GM23338 (cell line): ENCODE measurements around the gene SORBS1. TPM values are rescaled to one million over a fixed set of nuclear protein-coding genes. Genes with fewer than 3 reads are reported as not detected.

Source experiments
- ATAC-seq: fragments of 200-7000 bp; cut with Tn5 transposase; 3 replicates; pipeline ENCODE4 v1.9.1; 2020
- DNase-seq: peaks from one replicate; pipeline ENCODE4 v3.0.0-alpha.2; 2015; ENCODE audit warnings: low spot score
- H2AFZ ChIP-seq: fragments of 200-600 bp; sonication (generic); 2 replicates; pipeline ENCODE4 v1.8.0; 2016; ENCODE audit warnings: antibody characterized with exemption, mild to moderate bottlenecking, moderate library complexity
- H3F3A ChIP-seq: fragments of 200-600 bp; sonication (generic); replicated peaks from 2 replicates; pipeline ENCODE4 v1.8.0; 2017; ENCODE audit warnings: antibody characterized with exemption, mixed run types, low read depth
- H3K27ac ChIP-seq: fragments of 200-600 bp; sonication (generic); 2 replicates; pipeline ENCODE4 v1.6.1; 2016; ENCODE audit warnings: low read depth
- H3K27me3 ChIP-seq: fragments of 200-600 bp; sonication (generic); 2 replicates; pipeline ENCODE4 v1.8.0; 2016; ENCODE audit warnings: mild to moderate bottlenecking, mixed run types, moderate library complexity; ENCODE audit not compliant: insufficient read depth
- H3K36me3 ChIP-seq: fragments of 200-600 bp; sonication (generic); 2 replicates; pipeline ENCODE4 v1.8.0; 2016; ENCODE audit warnings: mild to moderate bottlenecking; ENCODE audit not compliant: insufficient read depth
- H3K4me1 ChIP-seq: fragments of 200-600 bp; sonication (generic); 2 replicates; pipeline ENCODE4 v1.8.0; 2016; ENCODE audit warnings: mild to moderate bottlenecking, moderate library complexity; ENCODE audit not compliant: insufficient read depth
- H3K4me2 ChIP-seq: fragments of 200-600 bp; sonication (generic); 2 replicates; pipeline ENCODE4 v1.7.1; 2017; ENCODE audit warnings: mixed run types
- H3K4me3 ChIP-seq: fragments of 200-600 bp; sonication (generic); 2 replicates; pipeline ENCODE4 v1.6.1; 2016; ENCODE audit warnings: mixed run types
- H3K79me2 ChIP-seq: fragments of 200-600 bp; sonication (generic); replicated peaks from 2 replicates; pipeline ENCODE4 v1.8.0; 2017; ENCODE audit warnings: mild to moderate bottlenecking; ENCODE audit not compliant: insufficient read depth
- H3K9me2 ChIP-seq: fragments of 200-600 bp; sonication (generic); 2 replicates; pipeline ENCODE4 v1.8.0; 2017; ENCODE audit not compliant: insufficient read depth
- H4K20me1 ChIP-seq: fragments of 200-600 bp; sonication (generic); replicated peaks from 2 replicates; pipeline ENCODE4 v1.8.0; 2017; ENCODE audit warnings: mild to moderate bottlenecking; ENCODE audit not compliant: insufficient read depth
- H3K27ac Mint-ChIP-seq: 2 replicates; pipeline ENCODE4 v1.8.0; 2020; ENCODE audit warnings: inconsistent platforms, mild to moderate bottlenecking, moderate library complexity, mixed read lengths
- H3K27me3 Mint-ChIP-seq: 3 replicates; pipeline ENCODE4 v1.8.0; 2022; ENCODE audit warnings: low read depth, mild to moderate bottlenecking, moderate library complexity, mixed read lengths, inconsistent platforms; ENCODE audit not compliant: insufficient read depth, poor library complexity
- H3K36me3 Mint-ChIP-seq: 3 replicates; pipeline ENCODE4 v1.8.0; 2021; ENCODE audit warnings: low read depth, mild to moderate bottlenecking, inconsistent platforms, moderate library complexity, mixed read lengths
- H3K4me1 Mint-ChIP-seq: 3 replicates; pipeline ENCODE4 v1.8.0; 2020; ENCODE audit warnings: mild to moderate bottlenecking, inconsistent platforms, mixed read lengths
- H3K4me3 Mint-ChIP-seq: 3 replicates; pipeline ENCODE4 v1.8.0; 2021; ENCODE audit warnings: moderate library complexity, mild to moderate bottlenecking, inconsistent platforms, mixed read lengths
- H3K9me3 Mint-ChIP-seq: 3 replicates; pipeline ENCODE4 v1.8.0; 2020; ENCODE audit warnings: moderate library complexity, mild to moderate bottlenecking, inconsistent platforms, mixed read lengths
- CREB1 ChIP-seq: fragments of 250-450 bp; sonication (Bioruptor Pico); IDR thresholded peaks from 2 replicates; pipeline ENCODE4 v1.5.0; 2020; ENCODE audit warnings: low read depth, mild to moderate bottlenecking, moderate library complexity
- EZH2 ChIP-seq: fragments of 200-600 bp; sonication (generic); IDR thresholded peaks from one replicate; pipeline ENCODE4 v1.8.0; 2017; ENCODE audit warnings: antibody characterized with exemption, mild to moderate bottlenecking, low read depth; ENCODE audit not compliant: unreplicated experiment
- EZH2phosphoT487 ChIP-seq: fragments of 200-600 bp; sonication (generic); IDR thresholded peaks from one replicate; pipeline ENCODE4 v1.8.1; 2018; ENCODE audit warnings: antibody characterized with exemption; ENCODE audit not compliant: unreplicated experiment
- JUNB ChIP-seq: IDR thresholded peaks from one replicate; pipeline ENCODE4 v1.6.1; 2016; ENCODE audit warnings: antibody characterized with exemption; ENCODE audit not compliant: unreplicated experiment
- NANOG ChIP-seq: IDR thresholded peaks from 2 replicates; pipeline ENCODE4 v1.6.1; 2016; ENCODE audit warnings: antibody characterized with exemption, borderline replicate concordance
- POLR2AphosphoS5 ChIP-seq: IDR thresholded peaks from 2 replicates; pipeline ENCODE4 v1.6.1; 2016; ENCODE audit warnings: antibody characterized with exemption, low read depth
- STAT1 ChIP-seq: IDR thresholded peaks from one replicate; pipeline ENCODE4 v1.6.1; 2016; ENCODE audit warnings: antibody characterized with exemption; ENCODE audit not compliant: unreplicated experiment
- ZNF114 ChIP-seq: fragments of 250-450 bp; sonication (Bioruptor Pico); IDR thresholded peaks from 2 replicates; pipeline ENCODE4 v1.5.0; 2020; ENCODE audit warnings: mild to moderate bottlenecking, moderate library complexity
- ZNF331 ChIP-seq: fragments of 250-450 bp; sonication (Bioruptor Pico); IDR thresholded peaks from 2 replicates; pipeline ENCODE4 v1.5.0; 2020; ENCODE audit warnings: low read depth, mild to moderate bottlenecking, moderate library complexity
- polyA plus RNA-seq: library from polyadenylated mRNA; unstranded; fragments of >200 nt; fragmentation: Nextera tagmentation; extraction: Ambion mirVana; gene quantifications from 2 replicates; pipeline ENCODE4 v1.2.1, GENCODE V29; 2016
- total RNA-seq: library from RNA; depleted of rRNA; stranded (reverse); fragments of >200 nt; shearing (Covaris generic); gene quantifications from 2 replicates; pipeline ENCODE4 v1.2.3, GENCODE V29; 2014
- TF ChIP-seq, protein P1 (sequence below): fragments of 250-450 bp; sonication (Bioruptor Pico); IDR thresholded peaks from 2 replicates; pipeline ENCODE4 v1.5.0; 2020; ENCODE audit warnings: mild to moderate bottlenecking, moderate library complexity
- TF ChIP-seq, protein P2 (sequence below), 2 experiments: fragments of 200-600 bp in 1 of 2; sonication (generic) in 1 of 2; conservative IDR thresholded peaks; 2 replicates each; pipeline versions ENCODE4 v1.5.1 to v1.6.1; 2016 to 2017; ENCODE audit warnings: antibody characterized with exemption in 2 of 2, low read depth in 2 of 2, mild to moderate bottlenecking in 2 of 2, moderate library complexity in 1 of 2
- TF ChIP-seq, protein P3 (sequence below): IDR thresholded peaks from 2 replicates; pipeline ENCODE4 v1.6.1; 2016; ENCODE audit warnings: antibody characterized with exemption
- TF ChIP-seq, protein P4 (sequence below): IDR thresholded peaks from one replicate; pipeline ENCODE4 v1.6.1; 2018; ENCODE audit warnings: antibody characterized with exemption; ENCODE audit not compliant: unreplicated experiment

Gene SORBS1
- total and polyA plus RNA-seq, 2 experiments from 2014 or later = 47.7 to 51.5 TPM

DNA sequence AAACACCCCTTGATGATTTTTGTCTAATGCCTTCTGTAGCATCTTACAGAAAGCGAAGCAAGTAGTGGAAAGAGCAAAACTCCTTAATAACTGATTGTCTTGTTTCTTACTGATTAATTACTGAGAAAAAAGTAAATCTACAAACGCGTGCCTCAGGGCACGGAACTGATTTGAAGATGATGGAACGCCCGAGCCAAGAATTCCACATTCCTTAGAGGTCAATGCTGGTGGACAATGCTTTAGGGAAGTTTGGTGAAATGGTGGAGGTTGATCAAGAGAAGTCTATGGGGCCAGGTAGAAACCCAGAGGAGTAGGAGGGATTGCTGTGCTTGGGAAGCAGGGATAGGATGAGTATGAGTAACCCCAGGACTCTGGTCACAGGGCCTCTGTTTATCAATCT, 5.0 kb upstream of the SORBS1 start:
- H3K4me2 ChIP-seq = no peak overlapping the region
- H3K4me3 Mint-ChIP-seq = no peak overlapping the region

More for the DNA sequence above, 5.0 kb upstream of the SORBS1 start:
- DNase-seq (no peak), ATAC-seq (no peak)
- Histone ChIP-seq H4K20me1 (no peaks in the 10 kb centered on the region), H3K79me2 (no peaks in the 10 kb centered on the region), H3F3A (peaks cover 4% of the 10 kb centered on the region; the same call in 1 of the 2 replicates), H3K27ac (no peak overlapping the region), H3K27me3 (no peaks in the 10 kb centered on the region), H3K9me2 (peaks cover 4% of the 10 kb centered on the region; the same call in 1 of the 2 replicates), H2AFZ (peak overlapping the region; percentile 26; the same call in 1 of the 2 replicates), H3K36me3 (no peaks in the 10 kb centered on the region), H3K4me1 (no peaks in the 10 kb centered on the region), H3K4me3 (no peak overlapping the region)
- TF ChIP-seq ZNF331 (CRISPR knock-in tag) (no peak), POLR2AphosphoS5 (no peak), CREB1 (CRISPR knock-in tag) (no peak), JUNB (no peak), ZNF114 (CRISPR knock-in tag) (no peak), EZH2 (no peak), STAT1 (no peak), NANOG (no peak), EZH2phosphoT487 (no peak)
- TF ChIP-seq, protein P1, sequence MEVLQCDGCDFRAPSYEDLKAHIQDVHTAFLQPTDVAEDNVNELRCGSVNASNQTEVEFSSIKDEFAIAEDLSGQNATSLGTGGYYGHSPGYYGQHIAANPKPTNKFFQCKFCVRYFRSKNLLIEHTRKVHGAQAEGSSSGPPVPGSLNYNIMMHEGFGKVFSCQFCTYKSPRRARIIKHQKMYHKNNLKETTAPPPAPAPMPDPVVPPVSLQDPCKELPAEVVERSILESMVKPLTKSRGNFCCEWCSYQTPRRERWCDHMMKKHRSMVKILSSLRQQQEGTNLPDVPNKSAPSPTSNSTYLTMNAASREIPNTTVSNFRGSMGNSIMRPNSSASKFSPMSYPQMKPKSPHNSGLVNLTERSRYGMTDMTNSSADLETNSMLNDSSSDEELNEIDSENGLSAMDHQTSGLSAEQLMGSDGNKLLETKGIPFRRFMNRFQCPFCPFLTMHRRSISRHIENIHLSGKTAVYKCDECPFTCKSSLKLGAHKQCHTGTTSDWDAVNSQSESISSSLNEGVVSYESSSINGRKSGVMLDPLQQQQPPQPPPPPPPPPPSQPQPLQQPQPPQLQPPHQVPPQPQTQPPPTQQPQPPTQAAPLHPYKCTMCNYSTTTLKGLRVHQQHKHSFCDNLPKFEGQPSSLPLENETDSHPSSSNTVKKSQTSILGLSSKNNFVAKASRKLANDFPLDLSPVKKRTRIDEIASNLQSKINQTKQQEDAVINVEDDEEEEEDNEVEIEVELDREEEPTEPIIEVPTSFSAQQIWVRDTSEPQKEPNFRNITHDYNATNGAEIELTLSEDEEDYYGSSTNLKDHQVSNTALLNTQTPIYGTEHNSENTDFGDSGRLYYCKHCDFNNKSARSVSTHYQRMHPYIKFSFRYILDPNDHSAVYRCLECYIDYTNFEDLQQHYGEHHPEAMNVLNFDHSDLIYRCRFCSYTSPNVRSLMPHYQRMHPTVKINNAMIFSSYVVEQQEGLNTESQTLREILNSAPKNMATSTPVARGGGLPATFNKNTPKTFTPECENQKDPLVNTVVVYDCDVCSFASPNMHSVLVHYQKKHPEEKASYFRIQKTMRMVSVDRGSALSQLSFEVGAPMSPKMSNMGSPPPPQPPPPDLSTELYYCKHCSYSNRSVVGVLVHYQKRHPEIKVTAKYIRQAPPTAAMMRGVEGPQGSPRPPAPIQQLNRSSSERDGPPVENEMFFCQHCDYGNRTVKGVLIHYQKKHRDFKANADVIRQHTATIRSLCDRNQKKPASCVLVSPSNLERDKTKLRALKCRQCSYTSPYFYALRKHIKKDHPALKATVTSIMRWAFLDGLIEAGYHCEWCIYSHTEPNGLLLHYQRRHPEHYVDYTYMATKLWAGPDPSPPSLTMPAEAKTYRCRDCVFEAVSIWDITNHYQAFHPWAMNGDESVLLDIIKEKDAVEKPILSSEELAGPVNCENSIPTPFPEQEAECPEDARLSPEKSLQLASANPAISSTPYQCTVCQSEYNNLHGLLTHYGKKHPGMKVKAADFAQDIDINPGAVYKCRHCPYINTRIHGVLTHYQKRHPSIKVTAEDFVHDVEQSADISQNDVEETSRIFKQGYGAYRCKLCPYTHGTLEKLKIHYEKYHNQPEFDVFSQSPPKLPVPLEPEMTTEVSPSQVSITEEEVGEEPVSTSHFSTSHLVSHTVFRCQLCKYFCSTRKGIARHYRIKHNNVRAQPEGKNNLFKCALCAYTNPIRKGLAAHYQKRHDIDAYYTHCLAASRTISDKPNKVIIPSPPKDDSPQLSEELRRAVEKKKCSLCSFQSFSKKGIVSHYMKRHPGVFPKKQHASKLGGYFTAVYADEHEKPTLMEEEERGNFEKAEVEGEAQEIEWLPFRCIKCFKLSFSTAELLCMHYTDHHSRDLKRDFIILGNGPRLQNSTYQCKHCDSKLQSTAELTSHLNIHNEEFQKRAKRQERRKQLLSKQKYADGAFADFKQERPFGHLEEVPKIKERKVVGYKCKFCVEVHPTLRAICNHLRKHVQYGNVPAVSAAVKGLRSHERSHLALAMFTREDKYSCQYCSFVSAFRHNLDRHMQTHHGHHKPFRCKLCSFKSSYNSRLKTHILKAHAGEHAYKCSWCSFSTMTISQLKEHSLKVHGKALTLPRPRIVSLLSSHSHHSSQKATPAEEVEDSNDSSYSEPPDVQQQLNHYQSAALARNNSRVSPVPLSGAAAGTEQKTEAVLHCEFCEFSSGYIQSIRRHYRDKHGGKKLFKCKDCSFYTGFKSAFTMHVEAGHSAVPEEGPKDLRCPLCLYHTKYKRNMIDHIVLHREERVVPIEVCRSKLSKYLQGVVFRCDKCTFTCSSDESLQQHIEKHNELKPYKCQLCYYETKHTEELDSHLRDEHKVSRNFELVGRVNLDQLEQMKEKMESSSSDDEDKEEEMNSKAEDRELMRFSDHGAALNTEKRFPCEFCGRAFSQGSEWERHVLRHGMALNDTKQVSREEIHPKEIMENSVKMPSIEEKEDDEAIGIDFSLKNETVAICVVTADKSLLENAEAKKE (CRISPR knock-in tag) = no peak
- TF ChIP-seq, protein P2, sequence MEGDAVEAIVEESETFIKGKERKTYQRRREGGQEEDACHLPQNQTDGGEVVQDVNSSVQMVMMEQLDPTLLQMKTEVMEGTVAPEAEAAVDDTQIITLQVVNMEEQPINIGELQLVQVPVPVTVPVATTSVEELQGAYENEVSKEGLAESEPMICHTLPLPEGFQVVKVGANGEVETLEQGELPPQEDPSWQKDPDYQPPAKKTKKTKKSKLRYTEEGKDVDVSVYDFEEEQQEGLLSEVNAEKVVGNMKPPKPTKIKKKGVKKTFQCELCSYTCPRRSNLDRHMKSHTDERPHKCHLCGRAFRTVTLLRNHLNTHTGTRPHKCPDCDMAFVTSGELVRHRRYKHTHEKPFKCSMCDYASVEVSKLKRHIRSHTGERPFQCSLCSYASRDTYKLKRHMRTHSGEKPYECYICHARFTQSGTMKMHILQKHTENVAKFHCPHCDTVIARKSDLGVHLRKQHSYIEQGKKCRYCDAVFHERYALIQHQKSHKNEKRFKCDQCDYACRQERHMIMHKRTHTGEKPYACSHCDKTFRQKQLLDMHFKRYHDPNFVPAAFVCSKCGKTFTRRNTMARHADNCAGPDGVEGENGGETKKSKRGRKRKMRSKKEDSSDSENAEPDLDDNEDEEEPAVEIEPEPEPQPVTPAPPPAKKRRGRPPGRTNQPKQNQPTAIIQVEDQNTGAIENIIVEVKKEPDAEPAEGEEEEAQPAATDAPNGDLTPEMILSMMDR (conservative IDR thresholded peaks at IDR 0.05; ENCODE audit: low read depth in 2 of 2) = no peak
- TF ChIP-seq, protein P3, sequence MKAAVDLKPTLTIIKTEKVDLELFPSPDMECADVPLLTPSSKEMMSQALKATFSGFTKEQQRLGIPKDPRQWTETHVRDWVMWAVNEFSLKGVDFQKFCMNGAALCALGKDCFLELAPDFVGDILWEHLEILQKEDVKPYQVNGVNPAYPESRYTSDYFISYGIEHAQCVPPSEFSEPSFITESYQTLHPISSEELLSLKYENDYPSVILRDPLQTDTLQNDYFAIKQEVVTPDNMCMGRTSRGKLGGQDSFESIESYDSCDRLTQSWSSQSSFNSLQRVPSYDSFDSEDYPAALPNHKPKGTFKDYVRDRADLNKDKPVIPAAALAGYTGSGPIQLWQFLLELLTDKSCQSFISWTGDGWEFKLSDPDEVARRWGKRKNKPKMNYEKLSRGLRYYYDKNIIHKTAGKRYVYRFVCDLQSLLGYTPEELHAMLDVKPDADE = no peak
- TF ChIP-seq, protein P4, sequence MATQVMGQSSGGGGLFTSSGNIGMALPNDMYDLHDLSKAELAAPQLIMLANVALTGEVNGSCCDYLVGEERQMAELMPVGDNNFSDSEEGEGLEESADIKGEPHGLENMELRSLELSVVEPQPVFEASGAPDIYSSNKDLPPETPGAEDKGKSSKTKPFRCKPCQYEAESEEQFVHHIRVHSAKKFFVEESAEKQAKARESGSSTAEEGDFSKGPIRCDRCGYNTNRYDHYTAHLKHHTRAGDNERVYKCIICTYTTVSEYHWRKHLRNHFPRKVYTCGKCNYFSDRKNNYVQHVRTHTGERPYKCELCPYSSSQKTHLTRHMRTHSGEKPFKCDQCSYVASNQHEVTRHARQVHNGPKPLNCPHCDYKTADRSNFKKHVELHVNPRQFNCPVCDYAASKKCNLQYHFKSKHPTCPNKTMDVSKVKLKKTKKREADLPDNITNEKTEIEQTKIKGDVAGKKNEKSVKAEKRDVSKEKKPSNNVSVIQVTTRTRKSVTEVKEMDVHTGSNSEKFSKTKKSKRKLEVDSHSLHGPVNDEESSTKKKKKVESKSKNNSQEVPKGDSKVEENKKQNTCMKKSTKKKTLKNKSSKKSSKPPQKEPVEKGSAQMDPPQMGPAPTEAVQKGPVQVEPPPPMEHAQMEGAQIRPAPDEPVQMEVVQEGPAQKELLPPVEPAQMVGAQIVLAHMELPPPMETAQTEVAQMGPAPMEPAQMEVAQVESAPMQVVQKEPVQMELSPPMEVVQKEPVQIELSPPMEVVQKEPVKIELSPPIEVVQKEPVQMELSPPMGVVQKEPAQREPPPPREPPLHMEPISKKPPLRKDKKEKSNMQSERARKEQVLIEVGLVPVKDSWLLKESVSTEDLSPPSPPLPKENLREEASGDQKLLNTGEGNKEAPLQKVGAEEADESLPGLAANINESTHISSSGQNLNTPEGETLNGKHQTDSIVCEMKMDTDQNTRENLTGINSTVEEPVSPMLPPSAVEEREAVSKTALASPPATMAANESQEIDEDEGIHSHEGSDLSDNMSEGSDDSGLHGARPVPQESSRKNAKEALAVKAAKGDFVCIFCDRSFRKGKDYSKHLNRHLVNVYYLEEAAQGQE = no peak
- Mint-ChIP-seq H3K27ac (no peak overlapping the region), H3K36me3 (no peaks in the 10 kb centered on the region), H3K9me3 (no peaks in the 10 kb centered on the region), H3K27me3 (peaks cover 3% of the 10 kb centered on the region), H3K4me1 (peaks cover 10% of the 10 kb centered on the region; the same call in 2 of the 3 replicates)
